Progenitor cell of endocrine pancreas (in vitro differentiated cells): Measurements from ENCODE around the gene SPECC1L. TPM values are rescaled to one million over a fixed set of nuclear protein-coding genes. Genes with fewer than 3 reads are reported as not detected.

Experiments
- DNase-seq: peaks from one replicate; pipeline ENCODE4 v3.0.0; 2021; ENCODE audit warnings: low spot score; ENCODE audit not compliant: unreplicated experiment
- H3K27ac Mint-ChIP-seq: 2 replicates; pipeline ENCODE4 v1.8.0; 2021; ENCODE audit warnings: mild to moderate bottlenecking, moderate library complexity, mixed read lengths
- H3K27me3 Mint-ChIP-seq: 2 replicates; pipeline ENCODE4 v1.8.0; 2021; ENCODE audit warnings: mixed read lengths
- H3K36me3 Mint-ChIP-seq: 2 replicates; pipeline ENCODE4 v1.8.0; 2022; ENCODE audit warnings: mixed read lengths; ENCODE audit not compliant: insufficient read depth
- H3K4me1 Mint-ChIP-seq: 2 replicates; pipeline ENCODE4 v1.8.0; 2021; ENCODE audit warnings: low read depth, mixed read lengths
- H3K4me3 Mint-ChIP-seq: 2 replicates; pipeline ENCODE4 v1.8.0; 2021; ENCODE audit warnings: low read depth, mild to moderate bottlenecking, moderate library complexity, mixed read lengths
- H3K9me3 Mint-ChIP-seq: 2 replicates; pipeline ENCODE4 v1.8.0; 2021; ENCODE audit warnings: low read depth, mixed read lengths
- CTCF ChIP-seq: fragments of 200-600 bp; sonication (generic); IDR thresholded peaks from one replicate; pipeline ENCODE4 v1.5.0; 2021; ENCODE audit warnings: antibody characterized with exemption, mild to moderate bottlenecking; ENCODE audit not compliant: unreplicated experiment
- total RNA-seq: library from RNA; stranded (reverse); gene quantifications from 2 replicates; pipeline ENCODE4 v1.2.1, GENCODE V29; 2021

Gene SPECC1L
- total RNA-seq, 1 donor from 2014 or later: 96.9 TPM

GRCh38 chr22:24434471-24435322, 164.1 kb downstream of the SPECC1L start:
- Mint-ChIP-seq H3K4me1 (no peaks in the 10 kb centered on the region), H3K4me3 (no peak overlapping the region), H3K9me3 (no peaks in the 10 kb centered on the region), H3K27ac (peak overlapping the region; percentile 77), H3K36me3 (no peaks in the 10 kb centered on the region), H3K27me3 (no peaks in the 10 kb centered on the region)
- no peak for TF ChIP-seq CTCF
- DNase-seq: no peak

- H3K27ac Mint-ChIP-seq: no peak overlapping the region
- no peak for TF ChIP-seq CTCF
- H3K9me3 Mint-ChIP-seq: no peaks in the 10 kb centered on the region
- H3K4me3 Mint-ChIP-seq: no peak overlapping the region
- no peaks in the 10 kb centered on the region for H3K36me3 Mint-ChIP-seq
- no peaks in the 10 kb centered on the region for H3K27me3 Mint-ChIP-seq
- no peak for DNase-seq
- no peaks in the 10 kb centered on the region for H3K4me1 Mint-ChIP-seq
Measured at GRCh38 chr22:24435323-24435645, 164.7 kb downstream of the SPECC1L start.

GRCh38 chr22:24435861-24436371, 165.3 kb downstream of the SPECC1L start:
- Mint-ChIP-seq H3K36me3 (no peaks in the 10 kb centered on the region), H3K4me3 (no peak overlapping the region), H3K27ac (no peak overlapping the region), H3K9me3 (no peaks in the 10 kb centered on the region), H3K27me3 (no peaks in the 10 kb centered on the region), H3K4me1 (no peaks in the 10 kb centered on the region)
- TF ChIP-seq CTCF: no peak
- no peak for DNase-seq

GRCh38 chr22:24436553-24436952, 165.9 kb downstream of the SPECC1L start:
- H3K27me3 Mint-ChIP-seq: no peaks in the 10 kb centered on the region
- DNase-seq: no peak
- H3K4me1 Mint-ChIP-seq: no peaks in the 10 kb centered on the region
- H3K36me3 Mint-ChIP-seq: no peaks in the 10 kb centered on the region
- H3K4me3 Mint-ChIP-seq: no peak overlapping the region
- TF ChIP-seq CTCF: no peak
- no peaks in the 10 kb centered on the region for H3K9me3 Mint-ChIP-seq
- peak overlapping the region; percentile 76 for H3K27ac Mint-ChIP-seq

- Mint-ChIP-seq H3K9me3 (no peaks in the 10 kb centered on the region), H3K27ac (no peak overlapping the region), H3K36me3 (no peaks in the 10 kb centered on the region), H3K4me3 (no peak overlapping the region), H3K4me1 (no peaks in the 10 kb centered on the region), H3K27me3 (no peaks in the 10 kb centered on the region)
- TF ChIP-seq CTCF: no peak
- DNase-seq: no peak
Measured at GRCh38 chr22:24437091-24437490, 166.5 kb downstream of the SPECC1L start.
